Activated CD4-positive, alpha-beta T cell treated with anti-CD3 and anti-CD28 coated beads for 48 hours (primary cell): ENCODE data around the gene S100Z.
"Not testable (repeated sequence)": the region's sequence is repeated elsewhere in the genome, so short reads cannot be mapped to it uniquely, and the experiment has no call there.

Experiments
- DNase-seq: peaks from one replicate; pipeline ENCODE4 v3.0.0-alpha.2; 2020

S100Z gene

DNA sequence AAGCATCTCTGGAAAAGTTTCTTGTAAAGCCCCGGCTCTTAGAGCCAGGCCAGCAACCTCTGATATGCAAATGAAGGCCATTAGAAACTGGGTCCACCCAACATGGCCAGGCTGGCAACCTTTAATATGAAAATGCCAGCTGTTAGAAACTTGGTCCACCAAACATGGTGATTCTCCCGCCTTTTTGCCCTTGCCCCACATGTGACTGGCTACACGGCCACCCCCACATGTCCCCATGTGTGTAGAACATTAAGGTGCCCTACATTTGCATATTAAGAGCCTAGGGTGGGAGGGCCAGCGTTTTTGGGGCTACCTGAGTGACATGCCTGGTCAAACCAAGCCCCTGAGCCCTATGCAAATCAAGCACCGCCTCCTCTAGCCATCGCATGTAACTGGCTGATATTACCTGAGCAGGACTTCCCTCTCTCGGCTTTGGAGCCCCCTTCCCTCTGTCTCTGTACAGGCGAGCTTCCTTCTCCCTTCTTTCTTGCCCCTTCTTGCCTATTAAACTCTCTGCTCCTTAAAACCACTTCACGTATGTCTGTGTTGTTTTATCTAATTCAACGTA, 39.0 kb downstream of the S100Z start:
- no peak for DNase-seq

DNA sequence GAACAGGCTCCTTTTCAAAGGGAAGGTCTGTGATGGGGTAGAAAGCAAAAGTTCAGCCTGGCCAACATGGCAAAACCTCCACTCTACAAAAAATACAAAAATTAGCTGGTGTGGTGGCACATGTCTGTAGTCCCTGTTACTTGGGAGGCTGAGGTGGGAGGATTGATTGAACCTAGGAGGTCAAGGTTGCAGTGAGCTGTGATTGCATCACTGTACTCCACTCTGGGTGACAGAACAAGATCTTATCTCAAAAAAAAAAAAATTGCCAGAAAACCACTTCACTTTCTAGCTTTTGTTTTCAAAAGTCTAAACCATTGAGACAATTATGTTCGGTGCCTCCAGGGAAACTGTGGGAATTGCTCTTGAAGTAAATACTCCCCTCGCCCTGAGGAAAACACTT, 43.5 kb downstream of the S100Z start:
- no peak for DNase-seq

DNA sequence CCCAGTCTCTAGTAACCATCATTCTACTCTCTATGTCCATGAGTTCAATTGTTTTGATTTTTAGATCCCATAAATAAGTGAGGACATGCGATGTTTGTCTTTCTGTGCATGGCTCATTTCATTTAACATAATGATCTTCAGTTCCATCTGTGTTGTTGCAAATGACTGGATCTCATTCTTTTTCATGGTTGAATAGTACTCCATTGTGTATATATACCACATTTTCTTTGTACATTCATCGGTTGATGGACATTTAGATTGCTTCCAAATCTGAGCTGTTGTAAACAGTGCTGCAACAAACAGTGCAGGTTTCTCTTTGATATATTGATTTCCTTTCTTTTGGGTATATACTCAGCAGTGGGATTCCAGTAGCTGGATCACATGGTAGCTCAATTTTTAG, 46.4 kb downstream of the S100Z start:
- no peak for DNase-seq

DNA sequence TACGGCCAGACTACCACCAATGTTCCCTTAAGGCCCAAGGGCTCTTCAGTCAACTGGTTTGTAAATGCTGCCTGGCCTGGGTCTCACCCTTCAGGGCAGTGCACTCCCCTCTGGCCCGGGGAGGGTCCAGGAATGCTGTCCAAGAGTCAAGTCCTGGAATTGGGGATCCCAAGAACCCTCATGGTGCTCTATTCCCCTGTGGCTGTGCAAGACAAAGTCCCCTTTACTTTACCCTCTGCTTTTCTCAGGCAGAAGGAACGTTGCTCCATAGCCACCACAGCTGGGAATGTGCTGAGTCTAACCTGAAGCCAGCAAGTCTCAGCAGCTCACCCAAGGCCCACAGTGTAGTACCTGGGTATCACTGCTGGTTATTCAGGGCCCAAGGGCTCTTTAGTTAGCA, 51.7 kb downstream of the S100Z start:
- no peak for DNase-seq

DNA sequence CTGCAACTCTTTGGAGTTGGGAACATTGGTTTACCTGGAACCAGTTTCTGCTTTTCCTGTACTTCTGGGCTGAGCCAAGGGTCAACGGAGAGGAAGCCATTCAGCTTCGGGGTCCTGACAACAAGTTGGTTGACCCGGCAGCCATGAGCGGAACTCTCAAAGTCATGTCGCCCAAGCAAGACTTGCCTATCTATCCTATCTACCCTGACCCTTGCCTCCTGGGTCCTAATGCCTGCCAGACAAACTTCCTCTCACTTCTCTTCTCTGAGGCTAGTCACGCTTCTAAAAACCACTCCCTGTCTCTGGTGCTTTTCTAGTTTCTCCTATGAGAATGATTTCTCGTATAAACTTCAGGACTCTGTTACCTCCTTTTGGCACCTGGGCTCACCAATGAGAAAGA, 58.4 kb downstream of the S100Z start:
- no peak for DNase-seq

DNA sequence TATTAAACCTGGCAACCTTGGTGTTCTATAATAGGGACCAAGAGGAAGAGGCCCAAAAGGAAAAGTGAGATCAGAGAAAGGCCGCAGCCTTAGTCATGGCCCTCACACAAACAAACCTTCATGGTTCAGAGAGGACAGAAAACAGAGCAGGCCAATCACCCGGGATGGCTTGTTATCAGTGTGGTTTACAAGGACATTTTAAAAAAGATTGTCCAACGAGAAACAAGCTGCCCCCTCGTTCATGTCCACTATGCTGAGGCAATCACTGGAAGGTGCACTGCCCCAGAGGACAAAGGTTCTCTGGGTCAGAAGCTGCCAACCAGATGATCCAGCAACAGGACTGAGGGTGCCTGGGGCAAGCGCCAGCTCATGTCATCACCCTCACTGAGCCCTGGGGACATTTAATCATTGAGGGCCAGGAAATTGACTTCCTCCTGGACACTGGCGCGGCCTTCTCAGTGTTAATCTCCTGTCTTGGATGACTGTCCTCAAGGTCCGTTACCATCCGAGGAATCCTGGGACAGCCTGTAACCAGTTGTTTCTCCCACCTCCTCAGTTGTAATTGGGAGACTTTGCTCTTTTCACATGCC, 60.6 kb downstream of the S100Z start:
- DNase-seq = not testable (repeated sequence)

DNA sequence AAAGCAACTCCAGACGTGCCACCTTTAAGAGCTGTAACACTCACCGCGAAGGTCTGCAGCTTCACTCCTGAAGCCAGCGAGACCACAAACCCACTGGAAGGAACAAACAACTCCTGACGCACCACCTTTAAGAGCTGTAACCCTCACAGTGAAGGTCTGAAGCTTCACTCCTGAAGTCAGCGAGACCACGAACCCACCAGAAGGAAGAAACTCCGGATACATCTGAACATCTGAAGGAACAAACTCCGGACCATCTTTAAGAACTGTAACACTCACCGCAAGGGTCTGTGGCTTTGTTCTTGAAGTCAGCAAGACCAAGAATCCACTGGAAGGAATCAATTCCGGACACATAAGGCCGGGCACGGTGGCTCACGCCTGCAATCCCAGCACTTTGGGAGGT, 64.9 kb downstream of the S100Z start:
- not testable (repeated sequence) for DNase-seq

DNA sequence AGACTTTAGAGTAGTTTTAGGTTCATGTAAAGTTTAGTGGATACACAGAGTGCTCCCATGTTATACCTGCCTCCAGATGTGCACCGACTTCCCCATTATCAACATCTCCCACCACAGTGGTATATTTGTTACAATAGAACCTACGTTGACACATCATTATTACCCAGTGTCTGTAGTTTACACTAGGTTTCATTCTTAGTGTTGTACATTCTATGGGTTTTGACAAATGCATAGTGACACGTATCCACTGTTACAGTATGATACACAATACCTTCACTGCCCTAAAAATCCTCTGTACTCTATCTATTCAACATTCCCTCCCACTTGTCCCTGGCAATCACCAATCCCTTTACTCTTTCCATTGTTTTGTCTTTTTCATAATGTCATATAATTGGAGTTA, 68.7 kb downstream of the S100Z start:
- no peak for DNase-seq

DNA sequence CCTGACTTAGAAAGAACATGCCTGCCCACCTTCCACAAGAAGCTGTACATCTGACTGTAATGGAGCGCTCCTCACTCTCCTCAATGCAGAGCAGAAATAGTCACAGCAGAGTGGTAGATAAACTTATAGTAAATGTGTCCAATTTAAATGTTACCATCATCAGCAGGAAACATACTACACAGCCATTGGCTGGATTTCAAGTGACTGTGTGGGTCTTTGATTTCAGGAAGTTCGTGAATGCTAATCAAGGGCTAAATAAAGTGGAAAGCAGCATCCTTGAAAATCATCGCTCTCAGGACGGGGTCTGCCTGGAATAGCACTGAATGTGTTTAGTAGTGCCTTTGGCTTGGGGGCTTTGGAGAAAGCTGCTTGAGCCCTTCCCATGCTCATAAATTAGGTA, 70.7 kb downstream of the S100Z start:
- DNase-seq = no peak

DNA sequence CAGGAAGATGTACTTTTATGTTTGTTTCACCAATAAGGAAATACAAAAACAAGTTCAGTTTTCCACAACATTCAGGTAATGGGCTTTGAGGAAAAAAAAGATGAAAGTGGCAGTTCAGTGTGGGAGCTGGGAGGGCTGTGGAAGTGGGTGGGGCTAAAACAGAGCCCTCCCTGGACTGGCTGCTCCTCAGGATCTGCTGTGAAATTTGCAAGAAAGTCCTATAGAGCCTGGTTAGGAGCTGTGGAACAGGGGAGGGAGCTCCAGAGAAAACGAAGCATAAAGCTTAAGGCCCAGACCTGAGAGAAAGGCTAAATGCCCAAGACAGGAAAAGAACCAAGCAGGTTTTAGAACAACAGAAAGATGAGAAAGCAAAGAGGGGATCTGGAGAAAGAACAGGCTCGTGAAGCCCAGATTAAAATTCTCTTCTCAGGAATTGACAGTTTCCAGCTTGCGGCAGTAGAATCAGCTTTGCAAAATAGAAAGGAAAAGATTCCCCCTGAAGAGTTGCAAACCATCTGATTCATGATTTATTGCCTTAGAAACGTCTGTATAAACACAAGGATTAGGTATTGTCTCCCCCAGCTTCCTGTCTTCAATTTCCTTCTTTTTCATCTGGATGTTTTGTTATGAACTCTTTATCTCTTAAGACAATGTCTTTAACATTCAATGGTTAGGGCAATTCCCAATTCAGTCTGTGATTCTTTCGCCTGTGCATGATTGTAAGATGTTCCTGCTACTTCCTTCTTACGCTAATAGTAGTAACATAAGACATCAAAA, 76.7 kb downstream of the S100Z start:
- no peak for DNase-seq

DNA sequence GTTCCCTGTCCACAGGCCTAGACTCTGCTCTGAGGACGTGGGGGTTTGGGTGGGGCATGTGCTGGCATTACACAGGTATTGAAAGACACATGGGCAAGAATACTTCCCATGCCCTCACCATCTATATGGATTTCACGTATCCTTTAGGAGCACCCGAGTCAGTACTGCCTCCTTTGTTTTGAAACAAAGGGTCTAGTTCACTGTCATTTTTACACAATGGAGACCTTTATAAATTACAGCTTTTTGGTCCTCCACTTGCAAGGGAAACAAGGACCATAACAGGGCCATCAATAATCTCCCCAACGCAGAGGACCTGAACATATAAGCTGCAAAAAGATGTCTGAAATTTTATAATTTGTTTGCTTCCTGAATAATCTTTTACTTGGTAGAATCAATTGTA, 78.1 kb downstream of the S100Z start:
- DNase-seq = no peak

DNA sequence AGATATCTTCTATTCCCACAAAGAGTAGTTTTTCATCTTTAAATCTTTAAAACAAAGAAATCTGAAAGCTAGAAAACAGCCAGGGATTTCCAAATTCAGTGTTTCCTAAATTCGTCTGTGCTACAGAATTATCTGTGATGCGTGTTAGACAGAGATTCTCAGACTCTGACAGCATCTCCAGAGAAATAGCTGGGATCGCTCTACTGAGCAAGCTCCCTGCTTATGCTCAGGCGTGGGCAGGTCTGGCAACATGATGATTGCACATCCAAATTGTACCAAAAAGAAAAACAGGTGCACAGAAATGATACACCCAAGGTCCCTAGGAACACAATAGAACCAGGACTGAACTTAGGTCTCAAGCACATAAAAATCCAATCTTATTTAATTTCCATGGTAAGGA, 80.3 kb downstream of the S100Z start:
- no peak for DNase-seq

DNA sequence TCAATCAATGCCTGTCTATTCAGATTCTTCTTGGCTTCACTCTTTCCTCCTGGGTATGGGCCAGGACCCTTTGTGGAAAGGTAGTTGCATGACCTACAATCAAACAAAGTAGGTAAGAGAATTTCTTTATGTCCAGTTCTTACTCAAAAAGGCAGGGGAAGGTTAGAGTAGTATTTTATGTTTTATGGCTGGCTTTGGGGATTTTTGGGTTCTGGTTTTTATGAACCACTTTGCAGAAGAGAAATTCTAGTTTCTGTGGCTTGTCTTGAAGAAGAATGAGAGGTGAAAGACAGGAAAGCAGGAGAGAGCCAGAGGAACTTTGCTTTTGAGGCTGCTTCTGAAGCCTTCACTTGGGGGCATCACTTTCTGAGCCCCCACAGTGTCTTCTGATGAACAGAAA, 88.4 kb downstream of the S100Z start:
- DNase-seq = no peak

DNA sequence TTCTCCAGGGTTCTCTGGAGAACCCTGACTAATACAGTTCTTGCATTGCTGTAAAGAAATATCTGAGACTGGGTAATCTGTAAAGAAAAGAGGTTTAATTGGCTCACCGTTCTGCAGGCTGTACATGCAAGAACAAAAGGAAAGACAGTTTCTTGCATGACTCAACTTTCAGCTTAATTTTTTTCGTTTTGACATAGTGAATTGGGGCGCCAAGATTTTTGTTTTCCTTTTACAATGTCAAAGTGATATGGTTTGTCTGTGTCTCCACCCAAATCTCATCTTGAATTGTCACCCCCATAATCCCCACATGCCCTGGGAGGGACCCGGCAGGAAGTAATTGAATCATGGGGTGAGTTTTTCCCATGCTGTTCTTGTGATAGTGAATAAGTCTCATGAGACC, 91.2 kb downstream of the S100Z start:
- no peak for DNase-seq

DNA sequence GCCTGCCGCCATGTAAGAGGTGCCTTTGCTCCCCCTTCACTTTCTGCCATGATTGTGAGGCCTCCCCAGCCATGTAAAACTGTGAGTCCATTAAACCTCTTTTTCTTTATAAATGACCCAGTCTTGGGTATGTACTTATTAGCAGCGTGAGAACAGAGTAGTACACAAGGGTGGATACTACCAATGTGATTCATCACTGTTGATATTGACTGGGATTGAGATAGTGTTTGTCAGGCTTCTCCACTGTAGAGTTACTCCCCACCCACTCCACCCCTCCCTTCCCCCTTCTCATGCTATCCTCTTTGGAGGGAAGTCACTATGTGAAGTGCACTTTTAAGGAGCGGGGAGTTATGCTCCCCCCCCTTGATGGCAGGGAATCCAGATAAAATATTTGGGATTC, 91.6 kb downstream of the S100Z start:
- no peak for DNase-seq

DNA sequence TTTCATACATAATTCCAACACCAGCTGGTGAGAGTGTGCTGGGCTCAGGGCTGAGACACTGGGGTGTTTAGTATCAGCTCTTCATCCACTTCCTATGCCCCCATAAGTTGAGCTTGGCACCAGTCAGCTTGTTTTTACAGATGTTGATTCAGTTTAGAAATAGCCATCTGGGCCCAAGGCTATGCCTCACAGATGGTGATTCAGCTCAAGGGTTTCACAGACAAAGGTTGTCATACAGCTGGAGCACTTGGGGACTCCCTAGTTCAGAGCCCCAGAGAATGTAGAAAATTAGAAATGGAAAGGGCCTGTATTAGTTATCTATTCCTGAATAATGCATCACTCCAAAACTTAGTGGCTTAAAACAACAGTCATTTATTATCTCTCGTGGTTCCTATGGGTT, 92.8 kb downstream of the S100Z start:
- no peak for DNase-seq

DNA sequence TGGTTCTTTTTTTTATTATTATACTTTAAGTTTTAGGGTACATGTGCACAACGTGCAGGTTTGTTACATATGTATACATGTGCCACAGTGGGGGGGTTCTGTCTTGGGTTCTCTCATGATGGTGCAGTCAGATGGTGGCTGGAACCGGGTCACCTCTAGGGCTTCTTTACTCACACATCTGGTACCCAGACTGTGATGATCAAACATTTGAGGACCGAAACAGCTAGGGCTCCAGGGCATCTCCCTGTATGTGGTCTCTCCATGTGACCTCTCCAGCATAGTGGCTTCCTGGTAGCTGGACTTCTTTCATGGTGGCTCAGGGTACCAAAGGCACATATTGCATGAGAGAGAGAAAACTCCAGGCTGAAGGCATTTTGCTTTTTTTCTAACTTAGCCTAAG, 93.2 kb downstream of the S100Z start:
- no peak for DNase-seq

DNA sequence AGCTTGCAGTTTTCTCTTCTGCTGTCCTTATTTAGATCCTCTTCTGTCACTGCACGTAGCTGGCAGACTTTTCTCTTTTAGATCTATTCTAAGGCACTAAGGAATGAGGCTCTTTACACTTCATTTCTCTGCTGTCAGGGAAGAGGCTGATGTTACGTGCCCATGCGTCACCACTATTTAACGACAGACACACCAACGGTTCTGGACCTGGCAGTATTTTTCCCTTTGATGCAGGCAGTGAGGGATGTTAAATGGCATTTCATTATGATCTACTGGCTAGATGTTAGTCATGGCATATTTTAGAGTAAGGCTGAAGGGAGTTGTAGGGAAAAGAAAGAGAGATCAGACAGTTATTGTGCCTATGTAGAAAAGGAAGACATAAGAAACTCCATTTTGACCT, 94.8 kb downstream of the S100Z start:
- DNase-seq = no peak

DNA sequence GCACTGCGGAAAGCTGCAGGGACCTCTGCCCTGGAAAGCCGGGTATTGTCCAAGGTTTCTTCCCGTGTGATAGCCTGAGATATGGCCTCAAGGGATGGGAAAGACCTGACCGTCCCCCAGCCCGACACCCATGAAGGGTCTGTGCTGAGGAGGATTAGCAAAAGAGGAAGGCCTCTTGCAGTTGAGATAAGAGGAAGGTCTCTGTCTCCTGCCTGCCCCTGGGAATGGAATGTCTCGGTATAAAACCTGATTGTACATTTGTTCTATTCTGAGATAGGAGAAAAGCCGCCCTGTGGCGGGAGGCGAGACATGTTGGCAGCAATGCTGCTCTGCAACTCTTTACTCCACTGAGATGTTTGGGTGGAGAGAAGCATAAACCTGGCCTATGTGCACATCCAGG, 95.4 kb downstream of the S100Z start:
- DNase-seq = not testable (repeated sequence)

DNA sequence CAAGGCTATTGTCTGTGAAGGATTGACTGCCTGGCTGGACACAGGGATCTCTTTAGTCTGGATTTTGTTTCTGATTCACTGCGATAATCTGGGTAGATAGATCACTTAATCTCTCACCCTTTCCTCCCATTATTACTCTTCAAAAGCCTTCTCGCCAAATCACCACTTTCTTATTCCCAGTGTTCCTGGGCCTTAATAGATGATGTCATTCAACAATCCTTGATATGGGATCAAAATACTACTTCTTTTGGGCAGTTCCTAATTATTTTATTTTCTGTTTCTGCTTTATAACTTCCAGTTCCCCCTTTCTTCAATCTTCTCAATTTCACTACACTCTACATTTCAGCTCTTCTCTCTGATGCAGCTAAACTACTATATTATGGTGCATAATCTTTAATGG, 96.3 kb downstream of the S100Z start:
- DNase-seq = no peak

DNA sequence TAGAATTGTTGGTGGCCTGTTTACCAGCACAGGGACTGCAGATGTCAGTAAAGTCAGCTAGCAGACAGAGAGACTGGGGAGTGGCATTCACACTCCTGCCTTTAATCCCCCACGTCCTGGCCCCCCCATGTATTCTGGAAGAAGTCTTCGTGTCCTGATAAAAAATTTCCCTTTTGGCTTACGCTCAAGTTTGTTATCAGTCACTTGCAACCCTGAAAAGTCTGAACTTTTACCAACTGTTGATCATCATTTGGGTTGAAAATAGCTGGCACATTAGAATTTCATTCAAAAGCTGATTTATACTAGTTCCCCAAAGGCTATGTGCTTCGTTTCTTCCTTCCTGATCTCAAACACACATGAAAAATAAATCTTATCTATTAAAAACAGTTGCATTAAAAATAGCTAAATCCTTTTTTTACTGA, 97.3 kb downstream of the S100Z start:
- DNase-seq = no peak

DNA sequence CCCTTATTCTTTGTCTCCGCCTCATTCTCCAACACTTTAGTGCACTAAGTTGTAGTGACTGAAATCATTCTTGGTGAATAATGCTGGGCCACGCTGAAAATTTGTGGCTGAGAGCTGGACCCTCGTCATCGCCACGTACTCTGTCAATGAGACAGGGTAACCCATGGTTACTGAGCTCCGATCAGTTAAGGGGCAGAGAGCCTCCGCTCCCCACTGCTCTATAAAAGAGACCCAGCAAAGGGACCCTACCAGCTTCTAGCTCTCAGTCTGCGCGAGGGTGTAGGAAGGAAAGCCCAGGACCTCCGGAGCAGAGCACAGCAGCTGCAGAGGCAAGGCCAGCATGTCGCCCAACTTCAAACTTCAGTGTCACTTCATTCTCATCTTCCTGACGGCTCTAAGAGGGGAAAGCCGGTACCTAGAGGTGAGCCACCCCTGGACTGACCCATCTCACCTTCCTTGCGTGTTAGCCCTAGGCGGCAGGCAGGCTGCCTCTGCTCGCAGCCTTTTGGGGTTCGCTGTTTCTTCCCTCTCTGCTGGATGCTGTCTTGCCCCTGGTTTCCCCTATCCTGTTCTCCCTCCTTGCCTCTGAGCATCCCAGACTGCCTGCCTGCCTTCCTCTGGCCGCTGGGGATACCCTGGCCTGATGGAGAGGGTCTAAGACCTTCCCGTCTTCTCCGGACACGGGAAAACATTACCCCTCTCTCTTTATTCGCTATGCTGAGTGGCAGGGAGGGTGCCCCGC, 103.2 kb downstream of the S100Z start, which contains the start of gene CRHBP:
Gene CRHBP (plus strand): TSS at position 251 of the 742 bp plus-strand sequence. CDS start 90 bp downstream, at position 341.
- no peak for DNase-seq

DNA sequence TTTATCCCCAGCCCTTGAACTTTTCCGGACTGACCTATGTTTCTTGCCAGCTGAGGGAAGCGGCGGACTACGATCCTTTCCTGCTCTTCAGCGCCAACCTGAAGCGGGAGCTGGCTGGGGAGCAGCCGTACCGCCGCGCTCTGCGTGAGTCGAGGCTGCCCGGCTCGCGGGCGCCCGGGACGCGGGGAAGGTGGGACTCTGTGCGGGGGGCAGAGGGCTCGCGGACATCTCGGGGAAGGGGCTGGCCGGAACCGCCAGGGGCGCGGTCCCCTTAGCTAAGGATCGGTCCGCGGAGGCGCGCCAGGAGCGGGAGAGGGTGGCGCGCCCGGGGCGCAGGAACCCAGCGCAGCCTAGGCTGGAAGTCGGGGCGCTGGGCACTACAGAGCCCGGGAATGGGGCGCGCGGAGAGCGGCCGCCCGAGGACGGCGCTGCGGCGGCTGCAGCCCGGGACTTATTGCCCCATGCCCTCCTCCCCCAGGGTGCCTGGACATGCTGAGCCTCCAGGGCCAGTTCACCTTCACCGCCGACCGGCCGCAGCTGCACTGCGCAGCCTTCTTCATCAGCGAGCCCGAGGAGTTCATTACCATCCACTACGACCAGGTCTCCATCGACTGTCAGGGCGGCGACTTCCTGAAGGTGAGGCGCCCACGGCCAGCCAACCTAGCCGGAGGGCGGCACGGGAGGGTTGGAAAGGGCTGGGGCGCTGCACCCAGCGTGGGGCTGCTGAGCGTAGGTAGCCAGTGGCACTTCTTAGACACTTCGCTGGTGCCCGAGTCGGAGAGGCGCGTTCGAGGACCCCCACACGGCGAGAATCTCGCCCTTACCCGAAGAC, 104.0 kb downstream of the S100Z start:
- no peak for DNase-seq
